NCI-H1092 (cell line): ENCODE results near the gene BORCS5.

ENCODE experiments used
- DNase-seq: peaks from one replicate; lab custom pipeline; 2025; lab: John Stamatoyannopoulos, UW

Gene BORCS5

DNA sequence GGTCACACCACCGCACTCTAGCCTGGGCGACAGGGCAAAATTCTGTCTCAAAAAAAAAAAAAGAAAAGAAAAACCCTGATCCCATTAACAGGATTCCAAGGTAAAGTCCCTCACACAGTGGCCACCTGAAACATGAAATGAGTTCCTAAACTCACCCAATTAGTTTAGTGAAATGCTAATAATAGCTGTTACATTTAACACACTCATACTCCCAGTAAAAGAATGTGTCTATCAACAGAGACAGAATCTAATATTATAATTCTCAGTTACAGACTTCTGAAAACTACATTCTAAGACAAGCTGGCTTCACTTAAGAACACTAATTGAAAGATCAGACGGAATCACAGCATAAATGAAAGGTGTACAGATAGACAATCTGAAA lies 161.6 kb downstream of the BORCS5 start:
- no peak for DNase-seq

DNA sequence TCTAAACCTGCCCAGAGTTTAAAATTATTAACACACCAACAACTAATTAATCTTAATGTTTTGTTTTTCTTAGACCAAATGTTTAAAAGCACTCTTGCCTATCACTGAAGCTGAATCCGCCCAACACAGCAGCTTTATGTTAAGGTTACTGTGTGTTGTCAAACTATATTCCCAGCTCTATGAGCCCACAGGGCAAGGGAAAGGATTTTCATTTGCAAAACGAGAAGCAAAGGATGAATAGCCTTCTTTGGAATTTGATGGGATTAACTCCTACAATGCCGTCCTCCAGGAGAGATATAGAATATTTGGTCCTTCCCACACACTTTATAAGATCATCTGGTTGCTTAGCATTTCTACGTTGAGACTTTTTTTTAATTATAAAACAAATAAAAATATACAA lies 162.0 kb downstream of the BORCS5 start:
- no peak for DNase-seq
